Activated CD8-positive, alpha-beta T cell treated with anti-CD3 and anti-CD28 coated beads for 36 hours (primary cell): ENCODE data around the gene RAB21. TPM values are rescaled to one million over a fixed set of nuclear protein-coding genes. Genes with fewer than 3 reads are reported as not detected.

ENCODE experiments used
- ATAC-seq: fragments of 200-7000 bp; cut with Tn5 transposase; one replicate; pipeline ENCODE4 v1.10.0; 2021; ENCODE audit warnings: mild to moderate bottlenecking, moderate library complexity
- CTCF ChIA-PET: fragments of 350-600 bp; sonication (Branson Sonifier 250); formaldehyde crosslinking; loops from one replicate; lab custom pipeline; 2021; ENCODE audit warnings: antibody characterized with exemption; lab: Charles Lee
- POLR2A ChIA-PET: fragments of 350-600 bp; sonication (Branson Sonifier 250); formaldehyde crosslinking; loops from one replicate; lab custom pipeline; 2021; ENCODE audit warnings: antibody characterized with exemption; lab: Charles Lee
- DNase-seq: peaks from one replicate; pipeline ENCODE4 v3.0.0-alpha.2; 2020
- H3K27ac Mint-ChIP-seq: one replicate; pipeline ENCODE4 v1.8.0; 2021; ENCODE audit warnings: mild to moderate bottlenecking, mixed read lengths
- H3K27me3 Mint-ChIP-seq: one replicate; pipeline ENCODE4 v1.8.0; 2021; ENCODE audit warnings: mixed read lengths
- H3K36me3 Mint-ChIP-seq: one replicate; pipeline ENCODE4 v1.8.0; 2021; ENCODE audit warnings: low read depth, mixed read lengths
- H3K4me1 Mint-ChIP-seq: one replicate; pipeline ENCODE4 v1.8.0; 2021; ENCODE audit warnings: low read depth, mixed read lengths
- H3K4me3 Mint-ChIP-seq: one replicate; pipeline ENCODE4 v1.8.0; 2021; ENCODE audit warnings: mild to moderate bottlenecking, moderate library complexity, mixed read lengths
- H3K9me3 Mint-ChIP-seq: one replicate; pipeline ENCODE4 v1.8.0; 2021; ENCODE audit warnings: mixed read lengths
- CTCF ChIP-seq: fragments of 200-600 bp; IDR thresholded peaks from one replicate; pipeline ENCODE4 v1.8.0; 2022; ENCODE audit warnings: antibody characterized with exemption, mild to moderate bottlenecking
- intact Hi-C: fragments of 100-400 bp; cut with micrococcal nuclease; formaldehyde crosslinking; loops from one replicate; pipeline ENCODE4 v1.10.0; 2022
- total RNA-seq, 2 experiments: library from RNA; stranded (reverse); gene quantifications; one replicate each; pipeline ENCODE4 v1.2.3, GENCODE V29; 2021

Gene RAB21
- total RNA-seq, 2 experiments from 2014 or later, result 78.1 to 88.6 TPM

- Mint-ChIP-seq H3K4me3 (no peak overlapping the region), H3K4me1 (peaks cover 28% of the 10 kb centered on the region), H3K27ac (no peak overlapping the region), H3K9me3 (peaks cover 6% of the 10 kb centered on the region), H3K27me3 (no peaks in the 10 kb centered on the region), H3K36me3 (peaks cover 30% of the 10 kb centered on the region)
- intact Hi-C loops, result loop anchor here (5.0 to 10.0 kb wide), 2 partner anchors 64 to 182 kb away; partner anchors contain the start of genes THAP2 and ZFC3H1
- ChIA-PET CTCF (interaction anchor here (0.6 to 2.6 kb wide), 16 partner anchors 10 to 202 kb away, joined by 3 to 28 read pairs (median 4); partner anchors contain the start of gene RAB21), POLR2A (no interaction called here)
- DNase-seq, result no peak
- TF ChIP-seq CTCF, result peak; percentile 75
- peak; percentile 60 for ATAC-seq
Observed at GRCh38 chr12:71846322-71846940, 91.8 kb downstream of the RAB21 start.

GRCh38 chr12:71848212-71848611, 93.5 kb downstream of the RAB21 start:
- Mint-ChIP-seq H3K4me3 (no peak overlapping the region), H3K27ac (peak overlapping the region; percentile 70), H3K36me3 (peaks cover 42% of the 10 kb centered on the region), H3K27me3 (no peaks in the 10 kb centered on the region), H3K9me3 (peaks cover 15% of the 10 kb centered on the region), H3K4me1 (peaks cover 24% of the 10 kb centered on the region)
- POLR2A ChIA-PET, result interaction anchor here (2.2 kb wide), 1 partner anchor 9 kb away, joined by 13 read pairs; the partner anchor contains the start of gene TBC1D15
- no peak for TF ChIP-seq CTCF
- no peak for DNase-seq
- CTCF ChIA-PET, result interaction anchor here (1.2 to 3.9 kb wide), 3 partner anchors 20 to 71 kb away, joined by 3 to 19 read pairs (median 6); no protein-coding TSS in a partner anchor
- intact Hi-C loops, result loop anchor here (5.0 to 10.0 kb wide), 2 partner anchors 66 to 183 kb away; partner anchors contain the start of genes THAP2 and ZFC3H1
- peak; percentile 40 for ATAC-seq

GRCh38 chr12:71849109-71849851, 94.6 kb downstream of the RAB21 start:
- Mint-ChIP-seq H3K4me3 (no peak overlapping the region), H3K4me1 (peaks cover 32% of the 10 kb centered on the region), H3K27ac (no peak overlapping the region), H3K36me3 (peaks cover 50% of the 10 kb centered on the region), H3K9me3 (peaks cover 18% of the 10 kb centered on the region), H3K27me3 (no peaks in the 10 kb centered on the region)
- TF ChIP-seq CTCF, result no peak
- ATAC-seq (no peak), DNase-seq (no peak)
- CTCF ChIA-PET, result interaction anchor here (1.4 to 3.9 kb wide), 2 partner anchors 15 to 69 kb away, joined by 4 to 19 read pairs; no protein-coding TSS in a partner anchor
- intact Hi-C loops, result loop anchor here (5.0 to 10.0 kb wide), 2 partner anchors 67 to 184 kb away; partner anchors contain the start of genes THAP2 and ZFC3H1
- POLR2A ChIA-PET, result interaction anchor here (1.9 to 2.2 kb wide), 2 partner anchors 9 to 10 kb away, joined by 6 to 13 read pairs; partner anchors contain the start of gene TBC1D15

Other genes with a start within 250 kb of the RAB21 start
- gene ZFC3H1, start 91.0 kb upstream of the RAB21 start, total RNA-seq, result 10 to 100 TPM; 47.1 to 58.4 TPM
- 10 to 100 TPM; 10.8 to 12.2 TPM for gene THAP2, start 90.6 kb upstream of the RAB21 start, total RNA-seq
- 10 to 100 TPM; 14.2 to 16.5 TPM for gene TMEM19, start 68.8 kb upstream of the RAB21 start, total RNA-seq
- 10 to 100 TPM; 51.7 to 54.9 TPM for gene TBC1D15, start 84.9 kb downstream of the RAB21 start, total RNA-seq
- gene TPH2, start 184.0 kb downstream of the RAB21 start, total RNA-seq, result not detected